Mesenchymal stem cell (in vitro differentiated cells and primary cell): ENCODE measurements around the gene CDH4.
A peak's percentile ranks its signal among the peaks of the same experiment; 100 is the strongest.

Experiments
- DNase-seq: peaks from one replicate; pipeline ENCODE4 v3.0.0-alpha.2; 2013
- H2AFZ ChIP-seq: one replicate; pipeline ENCODE4 v1.6.1; 2013; ENCODE audit warnings: low read depth, mild to moderate bottlenecking, control low read depth, inconsistent platforms, low read length, moderate library complexity
- H2AK5ac ChIP-seq: 2 replicates; pipeline ENCODE4 v1.6.1; 2013; ENCODE audit warnings: low read length, moderate library complexity, mild to moderate bottlenecking, inconsistent platforms; ENCODE audit not compliant: severe bottlenecking
- H2BK120ac ChIP-seq: one replicate; pipeline ENCODE4 v1.6.1; 2013; ENCODE audit warnings: low read depth, mild to moderate bottlenecking, inconsistent platforms, low read length, moderate library complexity
- H2BK12ac ChIP-seq, 2 experiments: one replicate each; pipeline ENCODE4 v1.6.1; 2013; ENCODE audit warnings: inconsistent platforms in 2 of 2, low read length in 2 of 2, mild to moderate bottlenecking in 2 of 2, moderate library complexity in 2 of 2, control low read depth in 1 of 2
- H2BK15ac ChIP-seq: one replicate; pipeline ENCODE4 v1.6.1; 2013; ENCODE audit warnings: mild to moderate bottlenecking, low read depth, inconsistent platforms; ENCODE audit not compliant: poor library complexity, severe bottlenecking
- H2BK5ac ChIP-seq: 2 replicates; pipeline ENCODE4 v1.6.1; 2013; ENCODE audit warnings: low read depth, mild to moderate bottlenecking, low read length, control low read depth, inconsistent platforms; ENCODE audit not compliant: poor library complexity, severe bottlenecking
- H3K14ac ChIP-seq, 2 experiments: one replicate each; pipeline ENCODE4 v1.6.1; 2013; ENCODE audit warnings: inconsistent platforms in 2 of 2, low read length in 2 of 2, control low read depth in 1 of 2, mild to moderate bottlenecking in 1 of 2, moderate library complexity in 1 of 2
- H3K18ac ChIP-seq, 2 experiments: one replicate each; pipeline ENCODE4 v1.6.1; 2013; ENCODE audit warnings: inconsistent platforms in 2 of 2, low read length in 2 of 2, control low read depth in 1 of 2, low read depth in 1 of 2, mild to moderate bottlenecking in 1 of 2
- H3K23ac ChIP-seq, 2 experiments: one replicate each; pipeline ENCODE4 v1.6.1; 2013; ENCODE audit warnings: inconsistent platforms in 2 of 2, low read length in 2 of 2, mild to moderate bottlenecking in 2 of 2, moderate library complexity in 2 of 2, control low read depth in 1 of 2
- H3K27ac ChIP-seq: 2 replicates; pipeline ENCODE4 v1.5.1; 2013; ENCODE audit warnings: mild to moderate bottlenecking, moderate library complexity, low read length, control low read depth, inconsistent platforms; ENCODE audit not compliant: poor library complexity, severe bottlenecking
- H3K27me3 ChIP-seq, 2 experiments: 2 replicates each; pipeline versions ENCODE4 v1.6.1 to v1.7.0; 2013; ENCODE audit warnings: low read length in 2 of 2, mild to moderate bottlenecking in 2 of 2, moderate library complexity in 2 of 2, control low read depth in 1 of 2, inconsistent platforms in 1 of 2; ENCODE audit not compliant: control insufficient read depth in 1 of 2, insufficient read depth in 1 of 2
- H3K36me3 ChIP-seq, 2 experiments: 2 replicates each; pipeline versions ENCODE4 v1.6.1 to v1.7.0; 2013; ENCODE audit warnings: low read length in 2 of 2, control low read depth in 1 of 2, inconsistent platforms in 1 of 2, low read depth in 1 of 2, mild to moderate bottlenecking in 1 of 2; ENCODE audit not compliant: insufficient read depth in 2 of 2, control insufficient read depth in 1 of 2
- H3K4ac ChIP-seq, 2 experiments: one replicate each; pipeline ENCODE4 v1.6.1; 2013; ENCODE audit warnings: inconsistent platforms in 2 of 2, low read length in 2 of 2, mild to moderate bottlenecking in 2 of 2, moderate library complexity in 2 of 2, control low read depth in 1 of 2, low read depth in 1 of 2
- H3K4me1 ChIP-seq: 2 replicates; pipeline ENCODE4 v1.6.1; 2013; ENCODE audit warnings: low read depth, low read length, control low read depth; ENCODE audit not compliant: control insufficient read depth, insufficient read depth
- H3K4me2 ChIP-seq: 2 replicates; pipeline ENCODE4 v1.6.1; 2013; ENCODE audit warnings: low read length, mild to moderate bottlenecking, inconsistent platforms; ENCODE audit not compliant: poor library complexity, severe bottlenecking
- H3K4me3 ChIP-seq, 2 experiments: 2 replicates each; pipeline versions ENCODE4 v1.5.1 to v1.7.0; 2013; ENCODE audit warnings: low read length in 2 of 2, mild to moderate bottlenecking in 2 of 2, control low read depth in 1 of 2, low read depth in 1 of 2; ENCODE audit not compliant: insufficient read depth in 1 of 2
- H3K79me1 ChIP-seq: replicated peaks from 2 replicates; pipeline ENCODE4 v1.6.1; 2013; ENCODE audit warnings: mild to moderate bottlenecking, control low read depth, low read length, inconsistent platforms; ENCODE audit not compliant: poor library complexity, severe bottlenecking
- H3K9ac ChIP-seq: 2 replicates; pipeline ENCODE4 v1.7.0; 2013; ENCODE audit warnings: mild to moderate bottlenecking, low read length, moderate library complexity
- H3K9me3 ChIP-seq: 2 replicates; pipeline ENCODE4 v1.7.0; 2013; ENCODE audit warnings: mild to moderate bottlenecking, low read length; ENCODE audit not compliant: control insufficient read depth
- H4K8ac ChIP-seq: one replicate; pipeline ENCODE4 v1.6.1; 2013; ENCODE audit warnings: inconsistent platforms, mild to moderate bottlenecking, low read length, moderate library complexity
- H4K91ac ChIP-seq: one replicate; pipeline ENCODE4 v1.6.1; 2013; ENCODE audit warnings: mild to moderate bottlenecking, low read length, inconsistent platforms
- WGBS: methylation state at CpG from one replicate; pipeline ENCODE4 v1.1.7; 2013; ENCODE audit warnings: mixed read lengths; 5-methylcytosine and 5-hydroxymethylcytosine counted together

CDH4 gene

GRCh38 chr20:61891916-61892649, 640.0 kb downstream of the CDH4 start:
- Histone ChIP-seq H3K4me1 (peaks cover 4% of the 10 kb centered on the region), H4K91ac (no peak overlapping the region), H3K9ac (no peak overlapping the region), H2AFZ (no peak overlapping the region), H3K4me2 (no peak overlapping the region), H2AK5ac (no peak overlapping the region), H3K14ac (no peak overlapping the region), H3K18ac (no peak overlapping the region), H2BK5ac (no peak overlapping the region), H3K79me1 (no peaks in the 10 kb centered on the region), H4K8ac (no peak overlapping the region), H3K4ac (no peak overlapping the region), H3K4me3 (no peak overlapping the region), H2BK120ac (no peak overlapping the region), H3K9me3 (peaks cover 4% of the 10 kb centered on the region), H3K27me3 (peaks cover 4 to 11% of the 10 kb centered on the region in 2 experiments), H3K23ac (no peak overlapping the region), H2BK15ac (no peak overlapping the region), H3K36me3 (peaks cover 0 to 3% of the 10 kb centered on the region in 2 experiments), H2BK12ac (no peak overlapping the region), H3K27ac (no peak overlapping the region)
- 82% methylated on average over 6 of the region's 6 CpGs for WGBS
- no peak for DNase-seq

DNA sequence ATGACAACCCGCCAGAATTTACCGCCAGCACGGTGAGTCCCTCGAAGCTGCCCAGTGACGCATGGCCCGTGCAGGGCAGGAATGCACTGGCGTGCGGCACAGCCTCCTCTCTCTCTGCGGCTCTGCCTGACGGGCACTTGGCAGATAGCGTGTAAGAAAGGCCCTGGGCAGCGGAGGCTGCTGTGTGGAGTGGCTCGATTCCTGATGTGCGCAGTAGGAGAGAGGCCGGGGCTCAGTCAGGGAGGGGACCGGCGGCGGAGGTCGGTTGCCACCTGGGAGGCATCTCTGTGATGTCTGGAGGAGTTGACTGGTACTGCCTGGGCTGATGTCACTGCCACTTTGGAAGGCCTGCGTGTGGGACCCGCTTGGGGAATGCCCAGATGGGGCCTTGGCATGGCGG, 643.0 kb downstream of the CDH4 start:
- Histone ChIP-seq H3K9me3 (peaks cover 4% of the 10 kb centered on the region), H3K27me3 (peaks cover 12 to 28% of the 10 kb centered on the region in 2 experiments), H4K91ac (no peak overlapping the region), H3K23ac (no peak overlapping the region), H2AK5ac (no peak overlapping the region), H3K36me3 (peaks cover 0 to 3% of the 10 kb centered on the region in 2 experiments), H3K14ac (no peak overlapping the region), H3K4me1 (peaks cover 7% of the 10 kb centered on the region), H3K4ac (no peak overlapping the region), H4K8ac (no peak overlapping the region), H3K79me1 (no peaks in the 10 kb centered on the region), H2BK120ac (no peak overlapping the region), H2BK5ac (no peak overlapping the region), H3K27ac (no peak overlapping the region), H3K18ac (no peak overlapping the region), H3K4me3 (no peak overlapping the region), H2AFZ (no peak overlapping the region), H2BK15ac (no peak overlapping the region), H3K9ac (no peak overlapping the region), H2BK12ac (no peak overlapping the region), H3K4me2 (no peak overlapping the region)
- WGBS: 92% methylated on average over 22 of the region's 22 CpGs
- no peak for DNase-seq

DNA sequence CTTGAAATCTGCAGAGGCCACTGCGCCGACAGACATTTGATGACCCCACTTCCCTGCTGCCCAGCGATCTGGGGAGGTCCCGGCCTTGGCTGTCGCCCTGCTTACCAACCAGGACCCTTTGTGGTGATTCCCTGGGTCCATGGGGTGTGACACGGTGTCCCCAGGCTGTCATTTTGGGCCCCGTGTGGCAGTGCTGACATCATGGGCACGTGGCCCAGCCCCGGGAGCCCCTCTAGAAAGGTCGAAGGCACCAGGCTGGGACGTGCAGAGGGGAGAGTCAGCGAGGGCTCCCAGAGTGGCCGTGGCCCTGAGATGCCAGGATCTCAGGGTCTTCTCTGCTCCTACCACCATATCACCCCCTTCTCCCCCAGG, 643.6 kb downstream of the CDH4 start:
- no peak overlapping the region for H4K8ac ChIP-seq
- H2BK120ac ChIP-seq: no peak overlapping the region
- H2AFZ ChIP-seq: no peak overlapping the region
- H3K27ac ChIP-seq: no peak overlapping the region
- H3K4ac ChIP-seq: no peak overlapping the region
- H3K4me2 ChIP-seq: no peak overlapping the region
- H3K23ac ChIP-seq: no peak overlapping the region
- no peak for DNase-seq
- WGBS: 75% methylated on average over 11 of the region's 13 CpGs
- H2BK12ac ChIP-seq: no peak overlapping the region
- no peak overlapping the region for H4K91ac ChIP-seq
- H3K18ac ChIP-seq: no peak overlapping the region
- no peaks in the 10 kb centered on the region for H3K79me1 ChIP-seq
- H2BK5ac ChIP-seq: no peak overlapping the region
- no peak overlapping the region for H3K4me3 ChIP-seq
- H3K9ac ChIP-seq: no peak overlapping the region
- H3K4me1 ChIP-seq: peaks cover 11% of the 10 kb centered on the region
- H3K27me3 ChIP-seq: peaks cover 12 to 34% of the 10 kb centered on the region in 2 experiments
- H2BK15ac ChIP-seq: no peak overlapping the region
- no peak overlapping the region for H3K14ac ChIP-seq
- no peak overlapping the region for H2AK5ac ChIP-seq
- H3K36me3 ChIP-seq: peaks cover 0 to 3% of the 10 kb centered on the region in 2 experiments
- H3K9me3 ChIP-seq: peaks cover 4% of the 10 kb centered on the region

DNA sequence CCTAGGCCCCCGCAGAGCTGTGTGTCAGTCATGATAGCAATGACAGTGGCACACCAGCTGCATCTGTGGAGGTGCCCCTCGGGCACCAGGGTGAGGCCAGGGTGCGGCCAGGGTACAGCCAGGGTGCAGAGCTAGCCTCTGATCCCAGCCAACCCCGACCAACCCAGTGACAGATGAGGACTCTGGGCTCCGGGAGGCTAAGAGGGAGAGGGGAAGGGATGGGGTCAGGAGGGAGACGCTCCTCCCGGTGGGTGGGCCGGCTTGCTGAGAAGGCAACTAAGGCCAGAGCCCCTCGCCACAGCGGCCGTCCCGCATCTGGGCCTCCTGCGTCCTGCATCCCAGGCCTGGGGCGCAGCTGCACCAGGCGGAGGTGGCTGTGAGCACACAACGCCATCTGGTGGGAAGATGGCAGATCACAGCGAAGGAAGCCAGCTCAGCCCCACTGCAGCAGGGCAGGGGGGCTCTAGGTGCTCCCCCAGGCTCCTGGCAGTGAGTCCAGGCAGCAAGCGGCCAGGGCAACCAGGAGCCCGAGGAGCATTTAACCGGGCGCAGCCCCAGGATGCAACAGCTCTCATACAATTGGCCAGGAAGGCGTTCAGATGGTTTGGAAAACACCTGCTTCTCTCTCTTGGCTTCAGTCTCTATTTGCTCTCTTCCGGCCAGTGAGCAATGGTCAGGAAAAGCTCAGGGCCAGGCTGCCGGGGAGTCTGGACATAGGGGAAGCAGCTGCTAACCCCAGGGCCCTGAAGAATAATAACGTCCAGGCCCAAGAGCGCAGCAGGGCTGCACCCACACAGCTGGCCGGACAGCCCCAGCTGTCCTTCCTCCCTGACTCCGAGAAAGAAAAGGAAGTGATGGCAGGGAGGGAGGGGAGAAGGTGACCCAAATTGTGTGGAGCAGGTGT, 644.2 kb downstream of the CDH4 start:
- H3K36me3 ChIP-seq: peaks cover 0 to 3% of the 10 kb centered on the region in 2 experiments
- no peak overlapping the region for H3K9ac ChIP-seq
- H2BK5ac ChIP-seq: no peak overlapping the region
- no peaks in the 10 kb centered on the region for H3K79me1 ChIP-seq
- peaks cover 4% of the 10 kb centered on the region for H3K9me3 ChIP-seq
- H4K91ac ChIP-seq: no peak overlapping the region
- H3K4ac ChIP-seq: no peak overlapping the region
- H2BK12ac ChIP-seq: no peak overlapping the region
- peak; percentile 48 for DNase-seq
- H3K4me3 ChIP-seq: no peak overlapping the region
- no peak overlapping the region for H3K23ac ChIP-seq
- no peak overlapping the region for H2BK15ac ChIP-seq
- WGBS: 39% methylated on average over 28 of the region's 28 CpGs
- no peak overlapping the region for H2AFZ ChIP-seq
- H3K18ac ChIP-seq: no peak overlapping the region
- H3K14ac ChIP-seq: no peak overlapping the region
- H3K4me1 ChIP-seq: peaks cover 11% of the 10 kb centered on the region
- H3K27me3 ChIP-seq: peaks cover 12 to 37% of the 10 kb centered on the region in 2 experiments
- H2BK120ac ChIP-seq: no peak overlapping the region
- no peak overlapping the region for H3K27ac ChIP-seq
- H2AK5ac ChIP-seq: no peak overlapping the region
- no peak overlapping the region for H4K8ac ChIP-seq
- no peak overlapping the region for H3K4me2 ChIP-seq
